OCI-LY7 (cell line): ENCODE measurements around the gene CENPU. TPM values are rescaled to one million over a fixed set of nuclear protein-coding genes. Genes with fewer than 3 reads are reported as not detected.

Experiments used
- BruUV-seq: library from RNA; stranded (reverse); fragments of 400-500 nt; replicated peaks from 2 replicates; lab custom pipeline; 2021; lab: Mats Ljungman, UMichigan
- CTCF ChIA-PET: fragments of 300-600 bp; sonication (Branson Sonifier 250); formaldehyde crosslinking; loops from one replicate; lab custom pipeline; 2022; ENCODE audit warnings: antibody characterized with exemption; ENCODE audit not compliant: unreplicated experiment; lab: Charles Lee
- POLR2A ChIA-PET: fragments of 300-600 bp; sonication (Branson Sonifier 250); formaldehyde crosslinking; loops from one replicate; lab custom pipeline; 2022; ENCODE audit warnings: antibody characterized with exemption; lab: Charles Lee
- DNase-seq: peaks from one replicate; pipeline ENCODE4 v3.0.0-alpha.2; 2015; ENCODE audit warnings: low spot score
- H2AFZ ChIP-seq: fragments of 200-600 bp; sonication (generic), shearing (Covaris generic); 2 replicates; pipeline ENCODE4 v1.6.1; 2014; ENCODE audit warnings: mild to moderate bottlenecking, antibody characterized with exemption, low read length, moderate library complexity
- H3K27ac ChIP-seq: fragments of 200-600 bp; sonication (generic); 2 replicates; pipeline ENCODE4 v1.5.1; 2014; ENCODE audit warnings: mixed run types, low read depth, mild to moderate bottlenecking, moderate library complexity, low read length, inconsistent platforms; ENCODE audit not compliant: poor library complexity, severe bottlenecking
- H3K36me3 ChIP-seq: fragments of 200-600 bp; sonication (generic); 2 replicates; pipeline ENCODE4 v1.6.1; 2014; ENCODE audit warnings: mild to moderate bottlenecking, antibody characterized with exemption, low read length, moderate library complexity, mixed read lengths; ENCODE audit not compliant: insufficient read depth
- H3K4me1 ChIP-seq: fragments of 200-600 bp; sonication (generic); 2 replicates; pipeline ENCODE4 v1.5.1; 2014; ENCODE audit warnings: mild to moderate bottlenecking, low read length; ENCODE audit not compliant: insufficient read depth, poor library complexity, severe bottlenecking
- H3K4me2 ChIP-seq: fragments of 200-600 bp; sonication (generic); 2 replicates; pipeline ENCODE4 v1.6.1; 2014; ENCODE audit warnings: mild to moderate bottlenecking, low read length
- H3K4me3 ChIP-seq: fragments of 200-600 bp; sonication (generic); 2 replicates; pipeline ENCODE4 v1.5.1; 2014; ENCODE audit warnings: mild to moderate bottlenecking, low read depth, low read length; ENCODE audit not compliant: poor library complexity, severe bottlenecking
- H3K79me2 ChIP-seq: fragments of 200-600 bp; sonication (generic); 2 replicates; pipeline ENCODE4 v1.6.1; 2016; ENCODE audit warnings: low read depth, mild to moderate bottlenecking, low read length, moderate library complexity, mixed read lengths; ENCODE audit not compliant: insufficient read depth
- H3K9me2 ChIP-seq: fragments of 200-600 bp; sonication (generic); 2 replicates; pipeline ENCODE4 v1.6.1; 2016; ENCODE audit warnings: mild to moderate bottlenecking, low read length, mixed read lengths; ENCODE audit not compliant: insufficient read depth
- H3K9me3 ChIP-seq: fragments of 200-600 bp; sonication (generic); 2 replicates; pipeline ENCODE4 v1.6.1; 2014; ENCODE audit warnings: mild to moderate bottlenecking, mixed run types, low read length, mixed read lengths
- H4K20me1 ChIP-seq: fragments of 200-600 bp; sonication (generic); 2 replicates; pipeline ENCODE4 v1.6.1; 2014; ENCODE audit warnings: mild to moderate bottlenecking, antibody characterized with exemption, low read length, moderate library complexity, mixed read lengths; ENCODE audit not compliant: insufficient read depth
- CTCF ChIP-seq: fragments of 200-600 bp; sonication (generic); conservative IDR thresholded peaks from 2 replicates; pipeline ENCODE4 v1.5.1; 2014; ENCODE audit warnings: mild to moderate bottlenecking, antibody characterized with exemption, low read length, moderate library complexity, mixed read lengths
- EZH2phosphoT487 ChIP-seq: fragments of 200-600 bp; sonication (generic); IDR thresholded peaks from 2 replicates; pipeline ENCODE4 v1.6.1; 2018; ENCODE audit warnings: low read depth, borderline replicate concordance, mild to moderate bottlenecking, mixed run types, antibody characterized with exemption, low read length, moderate library complexity, mixed read lengths
- intact Hi-C: fragments of 100-400 bp; cut with micrococcal nuclease; formaldehyde crosslinking; loops from one replicate; pipeline ENCODE4 v1.10.0; 2022; ENCODE audit not compliant: unreplicated experiment
- total RNA-seq, 2 experiments: library from RNA; depleted of rRNA in 1 of 2; stranded (reverse); fragments of >200 nt in 1 of 2; shearing (Covaris generic) in 1 of 2; gene quantifications; 2 replicates each; pipeline ENCODE4 v1.2.3, GENCODE V29; 2014 to 2022

The CENPU gene
- total RNA-seq, 2 experiments from 2014 or later: 83.9 to 132 TPM

- Histone ChIP-seq H3K4me1 (no peaks in the 10 kb centered on the region), H3K4me3 (no peak overlapping the region), H3K79me2 (no peaks in the 10 kb centered on the region), H3K4me2 (no peak overlapping the region), H3K27ac (no peak overlapping the region), H3K9me2 (no peaks in the 10 kb centered on the region), H2AFZ (no peak overlapping the region), H4K20me1 (no peaks in the 10 kb centered on the region), H3K36me3 (peaks cover 23% of the 10 kb centered on the region; the same call in 1 of the 2 replicates), H3K9me3 (no peaks in the 10 kb centered on the region)
- TF ChIP-seq CTCF: no peak
- no peak for TF ChIP-seq EZH2phosphoT487
- POLR2A ChIA-PET: interaction anchor here (0.6 to 1.1 kb wide), 2 partner anchors 20 to 450 kb away, joined by 3 read pairs; no protein-coding TSS in a partner anchor
- no peak for DNase-seq
- CTCF ChIA-PET: no interaction called here
- intact Hi-C loops: no loop called here
- BruUV-seq: no TSS peak
Measured at GRCh38 chr4:184688005-184688404, 45.9 kb downstream of the CENPU start.

GRCh38 chr4:184684491-184685189 is 49.3 kb downstream of the CENPU start:
- Histone ChIP-seq H3K4me3 (no peak overlapping the region), H3K9me3 (no peaks in the 10 kb centered on the region), H3K4me1 (no peaks in the 10 kb centered on the region), H3K36me3 (no peaks in the 10 kb centered on the region), H2AFZ (no peak overlapping the region), H3K79me2 (no peaks in the 10 kb centered on the region), H4K20me1 (no peaks in the 10 kb centered on the region), H3K9me2 (no peaks in the 10 kb centered on the region), H3K4me2 (no peak overlapping the region), H3K27ac (no peak overlapping the region)
- TF ChIP-seq EZH2phosphoT487 (no peak), CTCF (no peak)
- ChIA-PET POLR2A (interaction anchor here (1.0 kb wide), 1 partner anchor 10 kb away, joined by 3 read pairs; no protein-coding TSS in a partner anchor), CTCF (no interaction called here)
- intact Hi-C loops: no loop called here
- no TSS peak for BruUV-seq
- no peak for DNase-seq

- BruUV-seq: no TSS peak
Measured at GRCh38 chr4:184681916-184682315, 52.0 kb downstream of the CENPU start.

More at GRCh38 chr4:184681916-184682315, 52.0 kb downstream of the CENPU start:
- Histone ChIP-seq H3K27ac (no peak overlapping the region), H4K20me1 (no peaks in the 10 kb centered on the region), H3K36me3 (no peaks in the 10 kb centered on the region; the same call in 1 of the 2 replicates), H3K9me3 (no peaks in the 10 kb centered on the region), H3K4me1 (no peaks in the 10 kb centered on the region), H2AFZ (no peak overlapping the region), H3K4me2 (no peak overlapping the region), H3K4me3 (no peak overlapping the region), H3K9me2 (no peaks in the 10 kb centered on the region), H3K79me2 (no peaks in the 10 kb centered on the region)
- DNase-seq: no peak
- TF ChIP-seq CTCF (no peak), EZH2phosphoT487 (no peak)
- CTCF ChIA-PET: no interaction called here
- intact Hi-C loops: no loop called here
- POLR2A ChIA-PET: interaction anchor here (0.7 kb wide), 1 partner anchor 46 kb away, joined by 3 read pairs; no protein-coding TSS in a partner anchor
